Mucosa of gallbladder (tissue), 1 donor: Measurements from ENCODE around the gene SLC22A4. TPM values are rescaled to one million over a fixed set of nuclear protein-coding genes. Genes with fewer than 3 reads are reported as not detected.
A peak's percentile ranks its signal among the peaks of the same experiment; 100 is the strongest.

Experiments
- DNase-seq: peaks from one replicate; pipeline ENCODE4 v3.0.0-alpha.2; 2020; ENCODE audit warnings: low spot score
- total RNA-seq: library from RNA; stranded (reverse); gene quantifications from one replicate; pipeline ENCODE4 v1.2.1, GENCODE V29; 2021
- donor health status: DM: no; HTN: no; CAD: no.

SLC22A4 gene
- 0.37 TPM for total RNA-seq

GRCh38 chr5:132293992-132294727, at the start of gene SLC22A4:
TSS of gene SLC22A4 (plus strand) at chr5:132294394. CDS start at chr5:132294617, 223 bp downstream.
- DNase-seq: peak; percentile 88

DNA sequence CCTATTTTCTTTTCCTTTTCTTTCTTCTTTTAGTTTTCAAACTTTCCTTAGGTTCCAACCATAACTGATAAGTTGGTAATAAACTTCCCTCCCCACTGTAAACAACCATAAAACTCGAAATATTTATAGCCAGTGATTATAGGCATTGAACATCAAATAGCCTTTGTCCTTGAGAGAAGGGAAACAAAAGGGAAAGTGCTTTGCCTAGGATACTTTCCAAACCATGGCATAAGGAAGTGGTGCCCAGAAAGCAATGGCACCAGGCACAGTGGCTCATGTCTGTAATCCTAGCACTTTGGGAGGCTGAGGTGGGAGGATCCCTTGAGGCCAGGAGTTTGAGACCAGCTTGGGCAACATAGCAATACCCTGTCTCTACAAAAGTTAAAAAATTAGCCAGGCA, 48.6 kb upstream of the SLC22A4 start:
- no peak for DNase-seq

DNA sequence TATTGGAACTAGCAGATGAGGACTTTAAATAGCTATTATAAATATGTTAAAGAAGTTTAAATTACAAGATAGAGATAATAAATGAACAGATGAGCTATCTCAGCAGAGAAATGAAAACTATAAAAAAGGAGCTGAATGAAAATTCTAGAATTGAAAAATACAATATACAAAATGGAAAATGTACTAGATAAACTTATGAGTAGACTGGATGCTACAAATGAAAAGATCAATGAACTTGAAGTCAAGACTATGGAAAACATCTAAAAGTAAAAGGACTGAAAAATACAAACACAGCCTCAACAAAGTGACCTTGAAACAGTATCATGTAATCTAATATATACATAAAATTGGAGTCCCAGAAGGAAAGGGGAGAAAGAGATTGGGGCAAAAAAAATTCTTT, 47.4 kb upstream of the SLC22A4 start:
- no peak for DNase-seq

- DNase-seq: no peak
Measured at GRCh38 chr5:132250547-132250946, 43.6 kb upstream of the SLC22A4 start.

DNA sequence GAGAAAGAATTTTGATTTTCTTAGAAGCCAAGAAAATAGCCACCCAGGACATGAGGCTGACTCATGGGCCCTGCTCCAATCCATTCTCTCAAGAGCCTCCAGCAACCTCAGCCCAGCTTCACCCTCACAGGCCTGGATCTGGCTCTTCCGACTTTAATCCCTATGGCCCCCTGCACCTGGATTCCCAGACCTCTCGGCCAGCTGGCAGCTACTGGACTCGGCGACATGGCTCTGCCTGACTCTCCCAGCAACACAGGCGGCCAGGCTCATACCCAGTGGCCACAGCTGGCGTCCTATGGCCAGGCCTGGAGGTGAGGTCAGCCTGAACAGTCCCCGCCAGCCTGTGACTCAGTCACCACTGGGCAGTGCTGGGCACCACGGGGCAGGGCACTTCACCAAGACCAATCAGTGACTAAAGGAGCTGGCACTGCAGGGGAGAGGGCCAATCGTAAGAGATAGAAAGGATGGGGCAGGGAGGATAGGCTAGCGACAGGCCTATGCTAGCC, 42.9 kb upstream of the SLC22A4 start:
- DNase-seq: no peak

DNA sequence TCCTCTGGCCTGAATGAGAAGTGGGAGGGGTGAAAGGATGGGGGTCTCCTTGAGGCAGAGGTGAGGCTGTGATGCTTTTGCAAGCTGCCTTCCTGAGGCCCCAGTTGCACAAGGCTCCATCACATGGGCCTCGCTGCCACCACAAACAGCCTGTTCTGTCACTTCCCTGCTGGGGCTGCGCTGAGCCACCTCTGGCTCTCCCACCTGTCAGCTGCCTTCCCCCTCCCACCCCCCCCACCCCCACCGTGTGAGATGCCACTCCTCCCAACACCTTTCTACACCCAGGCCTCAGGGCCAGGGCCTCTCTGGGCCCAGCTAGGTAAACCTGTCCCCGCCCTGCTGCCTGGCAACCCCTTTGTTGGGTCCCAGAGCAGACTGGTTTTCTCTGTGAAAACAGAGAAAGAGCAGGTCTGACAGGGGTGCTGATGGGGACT, 41.2 kb upstream of the SLC22A4 start:
- DNase-seq: no peak

GRCh38 chr5:132253452-132254320, 40.5 kb upstream of the SLC22A4 start:
- DNase-seq: no peak

- DNase-seq: no peak
Measured at GRCh38 chr5:132254321-132254977, 39.7 kb upstream of the SLC22A4 start.

- no peak for DNase-seq
Measured at GRCh38 chr5:132256086-132256782, 38.0 kb upstream of the SLC22A4 start.

GRCh38 chr5:132256783-132257130, 37.4 kb upstream of the SLC22A4 start:
- DNase-seq: no peak

GRCh38 chr5:132257131-132258101, 36.8 kb upstream of the SLC22A4 start, which contains the start of gene PDLIM4:
TSS of gene PDLIM4 (plus strand) at chr5:132257696. CDS start at chr5:132257735, 39 bp downstream.
- no peak for DNase-seq

DNA sequence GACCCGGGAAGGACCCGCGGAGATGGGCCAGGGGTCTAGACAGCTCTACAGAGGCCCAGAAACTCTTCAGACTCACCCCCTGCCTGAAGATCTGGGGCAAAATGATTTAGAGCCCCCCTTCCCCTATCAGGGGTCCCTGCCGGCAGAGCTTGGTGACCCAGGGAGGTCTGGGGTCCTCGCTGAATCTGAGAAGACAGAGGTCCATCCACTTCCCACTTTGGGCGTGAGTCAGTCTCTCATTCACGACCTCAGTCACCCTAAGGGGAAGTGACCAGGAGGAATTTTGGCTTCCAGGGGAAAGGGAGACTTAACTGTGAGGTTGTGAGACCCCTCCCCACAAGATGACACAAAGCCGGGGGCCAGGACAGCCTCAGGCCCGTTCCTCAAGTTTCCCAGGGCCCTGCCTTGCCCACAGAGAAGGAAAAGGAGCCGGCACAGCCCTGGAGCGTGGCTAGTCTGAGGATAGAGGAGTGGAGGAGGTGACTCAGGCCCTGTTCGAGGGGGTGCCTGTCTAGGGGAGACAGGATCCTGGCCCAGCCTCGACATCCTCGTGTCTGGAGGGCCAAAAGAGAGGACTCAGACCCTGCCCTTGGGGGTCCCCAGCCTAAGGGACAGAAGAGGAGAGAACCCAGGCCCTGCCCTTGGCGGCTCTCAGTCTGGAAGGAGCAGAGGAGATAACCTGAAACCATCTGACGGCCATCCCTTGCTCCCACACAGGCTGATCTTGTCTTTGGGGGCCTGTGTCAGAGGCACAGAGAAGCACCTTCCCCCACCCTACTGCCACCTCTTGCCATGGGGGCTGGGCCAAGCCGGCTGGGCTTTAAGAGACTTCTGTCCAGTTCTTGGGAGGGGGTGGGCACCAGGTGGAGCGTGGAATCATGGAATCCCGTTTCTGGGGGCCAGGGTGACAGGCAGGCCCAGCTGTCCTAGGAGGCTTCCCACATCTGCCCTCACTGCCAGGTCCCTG, 35.8 kb upstream of the SLC22A4 start:
- DNase-seq: no peak

DNA sequence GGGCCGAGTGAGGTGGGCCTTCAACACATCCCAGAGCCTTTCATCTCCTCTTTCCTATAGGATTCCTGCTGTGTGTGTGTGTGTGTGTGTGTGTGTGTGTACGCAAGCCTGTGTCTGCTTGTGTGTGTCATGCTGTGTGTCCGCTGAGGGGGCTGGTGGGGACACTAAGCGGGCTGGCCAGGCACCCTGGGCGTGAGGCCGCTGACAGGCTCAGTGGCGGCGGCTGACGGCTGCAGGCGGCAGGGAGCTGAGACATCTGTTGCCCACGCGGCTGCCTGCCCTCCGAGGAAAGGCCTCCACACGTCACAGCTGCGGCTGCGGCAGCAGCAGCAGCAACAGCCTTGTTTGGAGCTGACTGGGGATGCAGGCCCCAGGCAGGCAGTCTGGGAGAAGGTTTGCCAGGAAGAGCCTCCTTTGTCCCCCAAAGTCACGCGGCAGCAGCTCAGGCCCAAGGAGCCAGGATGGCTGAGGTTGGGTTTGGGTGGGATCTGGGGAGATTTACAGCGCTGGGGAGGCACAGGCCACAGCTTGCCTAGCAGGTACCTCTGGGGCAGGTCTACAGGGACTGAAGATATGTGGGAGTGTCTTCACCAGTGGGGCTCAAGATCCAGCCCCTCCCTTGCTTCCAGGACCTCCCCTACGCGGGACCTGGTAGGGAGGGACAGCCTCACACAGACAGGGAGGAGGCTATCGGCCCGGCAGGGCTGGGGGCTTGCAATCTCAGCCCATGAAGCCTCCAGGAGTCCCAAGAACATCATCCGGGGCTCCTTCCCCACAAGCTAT, 34.9 kb upstream of the SLC22A4 start:
- peak; percentile 55 for DNase-seq

- DNase-seq: no peak
Measured at GRCh38 chr5:132260051-132260450, 34.1 kb upstream of the SLC22A4 start.

DNA sequence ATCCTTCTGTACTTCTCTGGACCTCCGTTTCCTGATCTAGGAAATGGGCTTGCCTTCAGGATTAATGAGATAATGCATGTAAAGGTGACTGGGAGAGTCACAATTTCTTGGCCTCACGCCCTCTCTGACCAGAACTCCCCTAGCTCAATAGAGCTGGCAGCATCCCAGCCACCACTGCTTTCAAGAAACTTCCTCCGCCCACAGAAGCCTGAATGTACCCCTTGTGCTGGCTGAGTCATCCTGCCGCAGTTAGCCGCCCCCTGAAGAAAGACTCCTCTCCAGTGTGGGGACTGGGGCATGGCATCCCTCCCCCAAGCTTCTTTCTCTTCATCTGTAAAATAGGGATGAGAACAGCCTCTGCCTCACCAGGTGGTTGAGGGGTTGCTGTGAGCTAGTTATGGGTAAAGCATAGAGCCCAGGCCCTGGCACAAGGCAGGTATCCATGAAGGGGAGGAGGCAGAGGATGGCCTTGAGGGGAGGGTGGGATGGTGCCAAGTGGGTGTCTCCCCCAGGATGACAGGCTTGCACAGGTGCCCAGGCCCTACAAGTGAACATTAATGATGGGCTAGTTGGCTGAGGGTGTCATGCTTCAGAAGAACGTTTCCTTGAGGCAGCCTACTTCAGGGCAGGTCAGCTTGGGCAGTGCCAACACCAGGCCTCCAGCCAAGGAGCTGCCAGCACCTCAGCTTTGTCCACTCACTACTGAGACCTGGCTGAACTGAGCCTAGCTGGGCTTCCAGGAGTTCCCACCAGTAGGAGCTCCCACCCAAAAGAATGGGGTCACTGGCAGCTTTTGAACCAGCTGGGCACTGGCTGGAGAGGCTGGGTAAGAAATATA, 33.3 kb upstream of the SLC22A4 start:
- DNase-seq: peak; percentile 61

- no peak for DNase-seq
Measured at GRCh38 chr5:132261881-132262845, 32.0 kb upstream of the SLC22A4 start.
